ENCODE data around the gene C10orf95.

Gene C10orf95

GRCh38 chr10:102419269-102420180 is 31.8 kb downstream of the C10orf95 start (continued):
- peak; percentile 48 for TF ChIP-seq ZBTB10 (tag by site-specific recombination; IDR thresholded peaks at IDR 0.05)
- TF ChIP-seq ZNF837 (tag by site-specific recombination; IDR thresholded peaks at IDR 0.05): no peak
- no peak for TF ChIP-seq GLI4 (tag by site-specific recombination; IDR thresholded peaks at IDR 0.05)
- TF ChIP-seq ZNF121 (tag by site-specific recombination; IDR thresholded peaks at IDR 0.05): no peak
- TF ChIP-seq ZNF37A (tag by site-specific recombination; IDR thresholded peaks at IDR 0.05): no peak
- peak; percentile 59 for TF ChIP-seq PRDM10 (tag by site-specific recombination; IDR thresholded peaks at IDR 0.05)
- TF ChIP-seq ZNF426 (tag by site-specific recombination; IDR thresholded peaks at IDR 0.05): no peak
- TF ChIP-seq ZNF138 (tag by site-specific recombination; IDR thresholded peaks at IDR 0.05; ENCODE audit: borderline replicate concordance): no peak
- TF ChIP-seq ZNF394 (tag by site-specific recombination; IDR thresholded peaks at IDR 0.05; ENCODE audit: borderline replicate concordance): peak; percentile 55; the same call in 1 of the 2 replicates
- TF ChIP-seq ZNF514 (tag by site-specific recombination; IDR thresholded peaks at IDR 0.05): no peak
- peak; percentile 74 for TF ChIP-seq ZNF335 (tag by site-specific recombination; conservative IDR thresholded peaks at IDR 0.05)
- TF ChIP-seq ZNF223 (tag by site-specific recombination; IDR thresholded peaks at IDR 0.05): no peak
- TF ChIP-seq HIC1 (tag by site-specific recombination; IDR thresholded peaks at IDR 0.05): no peak
- no peak for TF ChIP-seq ZNF366 (tag by site-specific recombination; conservative IDR thresholded peaks at IDR 0.05)
- TF ChIP-seq ZNF658 (tag by site-specific recombination; IDR thresholded peaks at IDR 0.05): no peak
- no peak for TF ChIP-seq KLF7 (tag by site-specific recombination; IDR thresholded peaks at IDR 0.05; ENCODE audit: borderline replicate concordance)
- TF ChIP-seq MYNN (tag by site-specific recombination; IDR thresholded peaks at IDR 0.05; ENCODE audit: borderline replicate concordance): no peak
- no peak for TF ChIP-seq ZNF473 (tag by site-specific recombination; IDR thresholded peaks at IDR 0.05)
- no peak for TF ChIP-seq ZNF391 (tag by site-specific recombination; IDR thresholded peaks at IDR 0.05; ENCODE audit: borderline replicate concordance, low read depth)
- TF ChIP-seq ZNF704 (tag by site-specific recombination; IDR thresholded peaks at IDR 0.05): no peak
- TF ChIP-seq ELK4 (IDR thresholded peaks at IDR 0.05; ENCODE audit: borderline replicate concordance, low read depth, low read length): no peak
- no peak for TF ChIP-seq ZNF768 (tag by site-specific recombination; IDR thresholded peaks at IDR 0.05)
- TF ChIP-seq ZNF645 (tag by site-specific recombination; IDR thresholded peaks at IDR 0.05): no peak
- no peak for TF ChIP-seq ZNF560 (tag by site-specific recombination; IDR thresholded peaks at IDR 0.05; ENCODE audit: borderline replicate concordance)
- TF ChIP-seq ZNF423 (tag by site-specific recombination; IDR thresholded peaks at IDR 0.05): no peak
